CD4-positive, alpha-beta T cell treated with Interferon gamma for 1 hour (primary cell): ENCODE data around the gene DKK3.

Source experiments
- DNase-seq: peaks from one replicate; pipeline ENCODE4 v3.0.0-alpha.2; 2020

DKK3 gene

GRCh38 chr11:11935536-11935935, 72.9 kb downstream of the DKK3 start:
- DNase-seq, result no peak

GRCh38 chr11:11931461-11932055, 76.9 kb downstream of the DKK3 start:
- no peak for DNase-seq

GRCh38 chr11:11929920-11930319, 78.5 kb downstream of the DKK3 start:
- no peak for DNase-seq

- no peak for DNase-seq
Measured at GRCh38 chr11:11923828-11924227, 84.6 kb downstream of the DKK3 start.

GRCh38 chr11:11916981-11917399, 91.4 kb downstream of the DKK3 start:
- DNase-seq, result no peak

GRCh38 chr11:11915625-11916024, 92.8 kb downstream of the DKK3 start:
- no peak for DNase-seq

GRCh38 chr11:11913395-11913794, 95.0 kb downstream of the DKK3 start:
- no peak for DNase-seq
